Spleen (tissue), 7 donors: Measurements from ENCODE around the gene MDH1.

Experiments used
- CTCF ChIP-seq, 11 experiments: fragments of 200-600 bp in 7 of 11; fragments of 450-650 bp in 4 of 11; sonication (generic) in 4 of 11; IDR thresholded peaks in 8 of 11; conservative IDR thresholded peaks in 3 of 11; 1 replicate in 7 of 11; 2 replicates in 4 of 11; pipeline versions ENCODE4 v1.4.0 to v1.8.0; 2016 to 2021; ENCODE audit warnings: antibody characterized with exemption in 11 of 11, inconsistent platforms in 4 of 11, mild to moderate bottlenecking in 1 of 11
- POLR2A ChIP-seq, 3 donors: fragments of 450-650 bp; IDR thresholded peaks; one replicate each; pipeline ENCODE4 v1.5.1; 2017; ENCODE audit warnings: antibody characterized with exemption in 3 of 3, mild to moderate bottlenecking in 1 of 3
- donor health status: DM: no; HTN: no; CAD: no; lungs with moderate emphysema.
- donor health status: DM: no; HTN: no; CAD: no.
- donor health status: DM: no; HTN: no; CAD: no.

- no peak for TF ChIP-seq CTCF (IDR thresholded peaks at IDR 0.05 in 8 of 11, conservative IDR thresholded peaks at IDR 0.05 in 3 of 11)
- TF ChIP-seq POLR2A (IDR thresholded peaks at IDR 0.05) = no peak
Observed at GRCh38 chr2:63619328-63619727, 30.6 kb downstream of the MDH1 start.
